Dendritic cell treated with granulocyte-macrophage colony-stimulating factor and Interleukin-4, amounts not matched to agents 40 ng/mL and 50 ng/mL, for 4 days (primary cell): ENCODE results near the gene KCNF1.

Source experiments
- H3K27ac Mint-ChIP-seq: one replicate; pipeline ENCODE4 v1.8.0; 2022; ENCODE audit warnings: mild to moderate bottlenecking, mixed read lengths
- H3K27me3 Mint-ChIP-seq: one replicate; pipeline ENCODE4 v1.8.0; 2022; ENCODE audit warnings: mild to moderate bottlenecking, mixed read lengths
- H3K36me3 Mint-ChIP-seq: one replicate; pipeline ENCODE4 v1.8.0; 2022; ENCODE audit warnings: low read depth, mixed read lengths
- H3K4me1 Mint-ChIP-seq: one replicate; pipeline ENCODE4 v1.8.0; 2022; ENCODE audit warnings: low read depth, mixed read lengths
- H3K4me3 Mint-ChIP-seq: one replicate; pipeline ENCODE4 v1.8.0; 2022; ENCODE audit warnings: mild to moderate bottlenecking, moderate library complexity, mixed read lengths
- H3K9me3 Mint-ChIP-seq: one replicate; pipeline ENCODE4 v1.8.0; 2022; ENCODE audit warnings: mixed read lengths
- intact Hi-C: fragments of 100-400 bp; cut with micrococcal nuclease; formaldehyde crosslinking; loops from one replicate; pipeline ENCODE4 v1.15.0; 2022

KCNF1 gene

GRCh38 chr2:10915731-10916276 lies 4.1 kb downstream of the KCNF1 start:
- no peaks in the 10 kb centered on the region for H3K4me1 Mint-ChIP-seq
- no peak overlapping the region for H3K4me3 Mint-ChIP-seq
- no peaks in the 10 kb centered on the region for H3K36me3 Mint-ChIP-seq
- H3K27me3 Mint-ChIP-seq: peaks cover 53% of the 10 kb centered on the region
- H3K9me3 Mint-ChIP-seq: no peaks in the 10 kb centered on the region
- intact Hi-C loops: no loop called here
- H3K27ac Mint-ChIP-seq: no peak overlapping the region

- H3K9me3 Mint-ChIP-seq: no peaks in the 10 kb centered on the region
- no peaks in the 10 kb centered on the region for H3K36me3 Mint-ChIP-seq
- H3K4me1 Mint-ChIP-seq: no peaks in the 10 kb centered on the region
- no peak overlapping the region for H3K4me3 Mint-ChIP-seq
- intact Hi-C loops: no loop called here
- H3K27ac Mint-ChIP-seq: no peak overlapping the region
- H3K27me3 Mint-ChIP-seq: peaks cover 44% of the 10 kb centered on the region
These were observed 5.2 kb downstream of the KCNF1 start for GRCh38 chr2:10916953-10917352.

- H3K4me3 Mint-ChIP-seq: no peak overlapping the region
- no peak overlapping the region for H3K27ac Mint-ChIP-seq
- no peaks in the 10 kb centered on the region for H3K36me3 Mint-ChIP-seq
- H3K4me1 Mint-ChIP-seq: no peaks in the 10 kb centered on the region
- H3K27me3 Mint-ChIP-seq: peaks cover 40% of the 10 kb centered on the region
- H3K9me3 Mint-ChIP-seq: no peaks in the 10 kb centered on the region
- intact Hi-C loops: no loop called here
These were observed 6.2 kb downstream of the KCNF1 start for GRCh38 chr2:10917927-10918326.

GRCh38 chr2:10918661-10919409 lies 7.1 kb downstream of the KCNF1 start:
- no peaks in the 10 kb centered on the region for H3K9me3 Mint-ChIP-seq
- intact Hi-C loops: no loop called here
- H3K4me1 Mint-ChIP-seq: no peaks in the 10 kb centered on the region
- H3K4me3 Mint-ChIP-seq: no peak overlapping the region
- H3K27me3 Mint-ChIP-seq: peaks cover 34% of the 10 kb centered on the region
- no peak overlapping the region for H3K27ac Mint-ChIP-seq
- H3K36me3 Mint-ChIP-seq: no peaks in the 10 kb centered on the region

- no peaks in the 10 kb centered on the region for H3K9me3 Mint-ChIP-seq
- intact Hi-C loops: no loop called here
- no peaks in the 10 kb centered on the region for H3K36me3 Mint-ChIP-seq
- H3K4me3 Mint-ChIP-seq: no peak overlapping the region
- H3K27ac Mint-ChIP-seq: no peak overlapping the region
- no peaks in the 10 kb centered on the region for H3K4me1 Mint-ChIP-seq
- peaks cover 33% of the 10 kb centered on the region for H3K27me3 Mint-ChIP-seq
These were observed 7.7 kb downstream of the KCNF1 start for GRCh38 chr2:10919410-10919770.

- Mint-ChIP-seq H3K27ac (no peak overlapping the region), H3K36me3 (no peaks in the 10 kb centered on the region), H3K9me3 (no peaks in the 10 kb centered on the region), H3K27me3 (peaks cover 35% of the 10 kb centered on the region), H3K4me1 (no peaks in the 10 kb centered on the region), H3K4me3 (no peak overlapping the region)
- intact Hi-C loops: no loop called here
These were observed 8.3 kb downstream of the KCNF1 start for GRCh38 chr2:10919771-10920621.

GRCh38 chr2:10920764-10921388 lies 9.1 kb downstream of the KCNF1 start:
- H3K4me3 Mint-ChIP-seq: no peak overlapping the region
- no peak overlapping the region for H3K27ac Mint-ChIP-seq
- H3K27me3 Mint-ChIP-seq: peaks cover 31% of the 10 kb centered on the region
- no peaks in the 10 kb centered on the region for H3K36me3 Mint-ChIP-seq
- H3K9me3 Mint-ChIP-seq: no peaks in the 10 kb centered on the region
- no peaks in the 10 kb centered on the region for H3K4me1 Mint-ChIP-seq
- intact Hi-C loops: no loop called here

- Mint-ChIP-seq H3K27ac (no peak overlapping the region), H3K36me3 (no peaks in the 10 kb centered on the region), H3K27me3 (peaks cover 32% of the 10 kb centered on the region), H3K4me1 (no peaks in the 10 kb centered on the region), H3K4me3 (no peak overlapping the region), H3K9me3 (no peaks in the 10 kb centered on the region)
- intact Hi-C loops: no loop called here
These were observed 9.8 kb downstream of the KCNF1 start for GRCh38 chr2:10921525-10921924.

GRCh38 chr2:10922307-10923007 lies 10.7 kb downstream of the KCNF1 start:
- no peaks in the 10 kb centered on the region for H3K4me1 Mint-ChIP-seq
- H3K9me3 Mint-ChIP-seq: no peaks in the 10 kb centered on the region
- no peak overlapping the region for H3K27ac Mint-ChIP-seq
- peaks cover 31% of the 10 kb centered on the region for H3K27me3 Mint-ChIP-seq
- intact Hi-C loops: no loop called here
- no peak overlapping the region for H3K4me3 Mint-ChIP-seq
- no peaks in the 10 kb centered on the region for H3K36me3 Mint-ChIP-seq

- no peaks in the 10 kb centered on the region for H3K36me3 Mint-ChIP-seq
- H3K27me3 Mint-ChIP-seq: peaks cover 34% of the 10 kb centered on the region
- intact Hi-C loops: no loop called here
- no peaks in the 10 kb centered on the region for H3K4me1 Mint-ChIP-seq
- H3K4me3 Mint-ChIP-seq: no peak overlapping the region
- no peaks in the 10 kb centered on the region for H3K9me3 Mint-ChIP-seq
- no peak overlapping the region for H3K27ac Mint-ChIP-seq
These were observed 11.3 kb downstream of the KCNF1 start for GRCh38 chr2:10923008-10923375.

GRCh38 chr2:10923965-10924364 lies 12.2 kb downstream of the KCNF1 start:
- intact Hi-C loops: no loop called here
- Mint-ChIP-seq H3K27me3 (peaks cover 40% of the 10 kb centered on the region), H3K27ac (no peak overlapping the region), H3K9me3 (no peaks in the 10 kb centered on the region), H3K36me3 (no peaks in the 10 kb centered on the region), H3K4me1 (no peaks in the 10 kb centered on the region), H3K4me3 (no peak overlapping the region)

GRCh38 chr2:10924441-10924840 lies 12.7 kb downstream of the KCNF1 start:
- intact Hi-C loops: no loop called here
- no peaks in the 10 kb centered on the region for H3K4me1 Mint-ChIP-seq
- no peaks in the 10 kb centered on the region for H3K36me3 Mint-ChIP-seq
- H3K27me3 Mint-ChIP-seq: peaks cover 44% of the 10 kb centered on the region
- no peaks in the 10 kb centered on the region for H3K9me3 Mint-ChIP-seq
- H3K27ac Mint-ChIP-seq: no peak overlapping the region
- no peak overlapping the region for H3K4me3 Mint-ChIP-seq

GRCh38 chr2:10924859-10925258 lies 13.1 kb downstream of the KCNF1 start:
- H3K27me3 Mint-ChIP-seq: peaks cover 48% of the 10 kb centered on the region
- no peaks in the 10 kb centered on the region for H3K9me3 Mint-ChIP-seq
- intact Hi-C loops: no loop called here
- H3K4me3 Mint-ChIP-seq: no peak overlapping the region
- H3K27ac Mint-ChIP-seq: no peak overlapping the region
- no peaks in the 10 kb centered on the region for H3K36me3 Mint-ChIP-seq
- no peaks in the 10 kb centered on the region for H3K4me1 Mint-ChIP-seq
